WTC11 (cell line): ENCODE data around the gene GRK4. TPM values are rescaled to one million over a fixed set of nuclear protein-coding genes. Genes with fewer than 3 reads are reported as not detected.

Experiments used
- ATAC-seq: fragments of 200-7000 bp; cut with Tn5 transposase; 2 replicates; pipeline ENCODE4 v1.10.0; 2021; ENCODE audit warnings: mild to moderate bottlenecking, moderate library complexity
- CTCF ChIA-PET: fragments of 300-600 bp; sonication (Branson Sonifier 250); formaldehyde crosslinking; loops from one replicate; lab custom pipeline; 2021; ENCODE audit warnings: antibody characterized with exemption; lab: Charles Lee
- POLR2A ChIA-PET: fragments of 350-600 bp; sonication (Branson Sonifier 250); formaldehyde crosslinking; loops from one replicate; lab custom pipeline; 2021; ENCODE audit warnings: antibody characterized with exemption; lab: Charles Lee
- DNase-seq: peaks from one replicate; pipeline ENCODE4 v3.0.0; 2021; ENCODE audit warnings: low spot score
- H3K27ac Mint-ChIP-seq: 2 replicates; pipeline ENCODE4 v1.8.0; 2021; ENCODE audit warnings: mixed read lengths
- H3K27me3 Mint-ChIP-seq: 2 replicates; pipeline ENCODE4 v1.8.0; 2021; ENCODE audit warnings: low read depth, mild to moderate bottlenecking, moderate library complexity, mixed read lengths
- H3K36me3 Mint-ChIP-seq: 2 replicates; pipeline ENCODE4 v1.8.0; 2021; ENCODE audit warnings: mixed read lengths
- H3K4me1 Mint-ChIP-seq: 2 replicates; pipeline ENCODE4 v1.8.0; 2022; ENCODE audit warnings: mixed read lengths
- H3K4me3 Mint-ChIP-seq: 2 replicates; pipeline ENCODE4 v1.8.0; 2021; ENCODE audit warnings: mild to moderate bottlenecking, moderate library complexity, mixed read lengths
- H3K9me3 Mint-ChIP-seq: 2 replicates; pipeline ENCODE4 v1.8.0; 2021; ENCODE audit warnings: mixed read lengths
- CDX4 ChIP-seq: fragments of 250-450 bp; sonication (Bioruptor Pico); IDR thresholded peaks from 2 replicates; pipeline ENCODE4 v1.9.0; 2021; ENCODE audit warnings: moderate library complexity, mild to moderate bottlenecking, inconsistent platforms, borderline replicate concordance
- CREM ChIP-seq: sonication (generic); formaldehyde crosslinking; IDR thresholded peaks from 2 replicates; pipeline ENCODE4 v1.8.1; 2022; ENCODE audit warnings: mild to moderate bottlenecking, missing genetic modification reagents, moderate library complexity
- FOXK1 ChIP-seq: sonication (generic); formaldehyde crosslinking; IDR thresholded peaks from 2 replicates; pipeline ENCODE4 v1.8.0; 2022; ENCODE audit warnings: mild to moderate bottlenecking, moderate library complexity, missing genetic modification reagents
- HMGA2 ChIP-seq: fragments of 250-450 bp; sonication (Bioruptor Pico); IDR thresholded peaks from 2 replicates; pipeline ENCODE4 v1.4.0; 2021; ENCODE audit warnings: mild to moderate bottlenecking, moderate library complexity
- JAZF1 ChIP-seq: fragments of 250-450 bp; sonication (Bioruptor Pico); IDR thresholded peaks from 2 replicates; pipeline ENCODE4 v1.9.0; 2021; ENCODE audit warnings: moderate library complexity, mild to moderate bottlenecking, inconsistent platforms
- JUN ChIP-seq: sonication (generic); formaldehyde crosslinking; IDR thresholded peaks from 2 replicates; pipeline ENCODE4 v1.8.0; 2023; ENCODE audit warnings: mild to moderate bottlenecking, missing genetic modification reagents
- KAT7 ChIP-seq: sonication (generic); formaldehyde crosslinking; IDR thresholded peaks from 2 replicates; pipeline ENCODE4 v1.8.1; 2023; ENCODE audit warnings: missing genetic modification reagents, mild to moderate bottlenecking, borderline replicate concordance
- NFYB ChIP-seq: sonication (generic); formaldehyde crosslinking; conservative IDR thresholded peaks from 2 replicates; pipeline ENCODE4 v1.8.0; 2022; ENCODE audit warnings: low read depth, missing genetic modification reagents
- NR2C2 ChIP-seq: sonication (generic); formaldehyde crosslinking; IDR thresholded peaks from 2 replicates; pipeline ENCODE4 v1.8.0; 2022; ENCODE audit warnings: mild to moderate bottlenecking, missing genetic modification reagents
- RELA ChIP-seq: sonication (generic); formaldehyde crosslinking; IDR thresholded peaks from 2 replicates; pipeline ENCODE4 v1.8.1; 2022; ENCODE audit warnings: missing genetic modification reagents, mild to moderate bottlenecking, borderline replicate concordance
- SMAD4 ChIP-seq: sonication (generic); formaldehyde crosslinking; IDR thresholded peaks from 2 replicates; pipeline ENCODE4 v1.8.0; 2022; ENCODE audit warnings: mild to moderate bottlenecking, missing genetic modification reagents
- TP53 ChIP-seq: sonication (generic); formaldehyde crosslinking; IDR thresholded peaks from 2 replicates; pipeline ENCODE4 v1.8.1; 2023; ENCODE audit warnings: mild to moderate bottlenecking, missing genetic modification reagents
- ZNF416 ChIP-seq: fragments of 250-450 bp; sonication (Bioruptor Pico); IDR thresholded peaks from 2 replicates; pipeline ENCODE4 v1.9.0; 2021; ENCODE audit warnings: mild to moderate bottlenecking, inconsistent platforms
- ZNF425 ChIP-seq: fragments of 250-450 bp; sonication (Bioruptor Pico); conservative IDR thresholded peaks from 2 replicates; pipeline ENCODE4 v1.9.0; 2021; ENCODE audit warnings: mild to moderate bottlenecking
- total RNA-seq: library from RNA; stranded (reverse); gene quantifications from 3 replicates; pipeline ENCODE4 v1.2.3, GENCODE V29; 2021
- TF ChIP-seq, protein P1 (sequence below): sonication (generic); formaldehyde crosslinking; IDR thresholded peaks from 2 replicates; pipeline ENCODE4 v1.8.1; 2022; ENCODE audit warnings: mild to moderate bottlenecking, moderate library complexity, missing genetic modification reagents
- TF ChIP-seq, protein P2 (sequence below): sonication (generic); formaldehyde crosslinking; IDR thresholded peaks from 2 replicates; pipeline ENCODE4 v1.8.1; 2022; ENCODE audit warnings: low read depth, mild to moderate bottlenecking, moderate library complexity, missing genetic modification reagents, borderline replicate concordance
- TF ChIP-seq, protein P3 (sequence below): sonication (generic); formaldehyde crosslinking; IDR thresholded peaks from 2 replicates; pipeline ENCODE4 v1.8.1; 2023; ENCODE audit warnings: mild to moderate bottlenecking, moderate library complexity, missing genetic modification reagents
- TF ChIP-seq, protein P4 (sequence below): fragments of 250-450 bp; sonication (Bioruptor Pico); IDR thresholded peaks from 2 replicates; pipeline ENCODE4 v1.9.0; 2021; ENCODE audit warnings: mild to moderate bottlenecking, borderline replicate concordance

GRK4 gene
- total RNA-seq, 1 experiment from 2014 or later = 1.4 TPM

DNA sequence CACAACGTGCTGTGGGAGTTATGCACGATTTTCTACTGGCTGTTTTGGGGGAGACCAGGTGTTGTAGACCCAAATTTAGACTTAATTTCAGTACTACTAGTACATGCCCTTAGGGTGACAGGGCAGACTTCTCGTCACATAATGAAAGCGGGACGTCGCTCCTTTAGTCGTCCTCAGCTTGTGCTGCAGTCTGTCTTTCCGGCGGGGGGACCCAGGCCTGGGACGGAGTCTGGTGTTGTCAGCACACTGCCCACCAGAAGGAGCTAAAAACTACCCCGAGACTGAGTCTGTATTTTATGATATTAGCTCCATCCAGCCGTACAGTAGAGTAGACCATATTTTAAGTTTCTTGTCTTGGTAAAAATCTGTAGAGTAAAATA, 35.7 kb upstream of the GRK4 start:
- Mint-ChIP-seq H3K4me3 (no peak overlapping the region), H3K9me3 (peaks cover 6% of the 10 kb centered on the region; the same call in 1 of the 2 replicates), H3K27ac (peak overlapping the region; percentile 64), H3K4me1 (peaks cover 17% of the 10 kb centered on the region), H3K36me3 (peaks cover 48% of the 10 kb centered on the region), H3K27me3 (no peaks in the 10 kb centered on the region)
- ChIA-PET CTCF (no interaction called here), POLR2A (interaction anchor here (1.6 kb wide), 1 partner anchor 9 kb away, joined by 3 read pairs; no protein-coding TSS in a partner anchor)
- ATAC-seq (no peak), DNase-seq (no peak)
- TF ChIP-seq NFYB (CRISPR knock-in tag) (no peak), TP53 (no peak), CDX4 (CRISPR knock-in tag) (no peak), SMAD4 (CRISPR knock-in tag) (no peak), JAZF1 (no peak), ZNF425 (CRISPR knock-in tag) (no peak), RELA (no peak), NR2C2 (CRISPR knock-in tag) (no peak), HMGA2 (CRISPR knock-in tag) (no peak), JUN (CRISPR knock-in tag) (no peak), CREM (CRISPR knock-in tag) (no peak), ZNF416 (CRISPR knock-in tag) (no peak), FOXK1 (CRISPR knock-in tag) (no peak), KAT7 (CRISPR knock-in tag) (no peak)
- TF ChIP-seq, protein P1, sequence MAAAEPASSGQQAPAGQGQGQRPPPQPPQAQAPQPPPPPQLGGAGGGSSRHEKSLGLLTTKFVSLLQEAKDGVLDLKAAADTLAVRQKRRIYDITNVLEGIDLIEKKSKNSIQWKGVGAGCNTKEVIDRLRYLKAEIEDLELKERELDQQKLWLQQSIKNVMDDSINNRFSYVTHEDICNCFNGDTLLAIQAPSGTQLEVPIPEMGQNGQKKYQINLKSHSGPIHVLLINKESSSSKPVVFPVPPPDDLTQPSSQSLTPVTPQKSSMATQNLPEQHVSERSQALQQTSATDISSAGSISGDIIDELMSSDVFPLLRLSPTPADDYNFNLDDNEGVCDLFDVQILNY (CRISPR knock-in tag) = no peak
- TF ChIP-seq, protein P2, sequence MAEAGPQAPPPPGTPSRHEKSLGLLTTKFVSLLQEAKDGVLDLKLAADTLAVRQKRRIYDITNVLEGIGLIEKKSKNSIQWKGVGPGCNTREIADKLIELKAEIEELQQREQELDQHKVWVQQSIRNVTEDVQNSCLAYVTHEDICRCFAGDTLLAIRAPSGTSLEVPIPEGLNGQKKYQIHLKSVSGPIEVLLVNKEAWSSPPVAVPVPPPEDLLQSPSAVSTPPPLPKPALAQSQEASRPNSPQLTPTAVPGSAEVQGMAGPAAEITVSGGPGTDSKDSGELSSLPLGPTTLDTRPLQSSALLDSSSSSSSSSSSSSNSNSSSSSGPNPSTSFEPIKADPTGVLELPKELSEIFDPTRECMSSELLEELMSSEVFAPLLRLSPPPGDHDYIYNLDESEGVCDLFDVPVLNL = no peak
- TF ChIP-seq, protein P3, sequence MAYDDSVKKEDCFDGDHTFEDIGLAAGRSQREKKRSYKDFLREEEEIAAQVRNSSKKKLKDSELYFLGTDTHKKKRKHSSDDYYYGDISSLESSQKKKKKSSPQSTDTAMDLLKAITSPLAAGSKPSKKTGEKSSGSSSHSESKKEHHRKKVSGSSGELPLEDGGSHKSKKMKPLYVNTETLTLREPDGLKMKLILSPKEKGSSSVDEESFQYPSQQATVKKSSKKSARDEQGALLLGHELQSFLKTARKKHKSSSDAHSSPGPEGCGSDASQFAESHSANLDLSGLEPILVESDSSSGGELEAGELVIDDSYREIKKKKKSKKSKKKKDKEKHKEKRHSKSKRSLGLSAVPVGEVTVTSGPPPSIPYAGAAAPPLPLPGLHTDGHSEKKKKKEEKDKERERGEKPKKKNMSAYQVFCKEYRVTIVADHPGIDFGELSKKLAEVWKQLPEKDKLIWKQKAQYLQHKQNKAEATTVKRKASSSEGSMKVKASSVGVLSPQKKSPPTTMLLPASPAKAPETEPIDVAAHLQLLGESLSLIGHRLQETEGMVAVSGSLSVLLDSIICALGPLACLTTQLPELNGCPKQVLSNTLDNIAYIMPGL = no peak
- TF ChIP-seq, protein P4, sequence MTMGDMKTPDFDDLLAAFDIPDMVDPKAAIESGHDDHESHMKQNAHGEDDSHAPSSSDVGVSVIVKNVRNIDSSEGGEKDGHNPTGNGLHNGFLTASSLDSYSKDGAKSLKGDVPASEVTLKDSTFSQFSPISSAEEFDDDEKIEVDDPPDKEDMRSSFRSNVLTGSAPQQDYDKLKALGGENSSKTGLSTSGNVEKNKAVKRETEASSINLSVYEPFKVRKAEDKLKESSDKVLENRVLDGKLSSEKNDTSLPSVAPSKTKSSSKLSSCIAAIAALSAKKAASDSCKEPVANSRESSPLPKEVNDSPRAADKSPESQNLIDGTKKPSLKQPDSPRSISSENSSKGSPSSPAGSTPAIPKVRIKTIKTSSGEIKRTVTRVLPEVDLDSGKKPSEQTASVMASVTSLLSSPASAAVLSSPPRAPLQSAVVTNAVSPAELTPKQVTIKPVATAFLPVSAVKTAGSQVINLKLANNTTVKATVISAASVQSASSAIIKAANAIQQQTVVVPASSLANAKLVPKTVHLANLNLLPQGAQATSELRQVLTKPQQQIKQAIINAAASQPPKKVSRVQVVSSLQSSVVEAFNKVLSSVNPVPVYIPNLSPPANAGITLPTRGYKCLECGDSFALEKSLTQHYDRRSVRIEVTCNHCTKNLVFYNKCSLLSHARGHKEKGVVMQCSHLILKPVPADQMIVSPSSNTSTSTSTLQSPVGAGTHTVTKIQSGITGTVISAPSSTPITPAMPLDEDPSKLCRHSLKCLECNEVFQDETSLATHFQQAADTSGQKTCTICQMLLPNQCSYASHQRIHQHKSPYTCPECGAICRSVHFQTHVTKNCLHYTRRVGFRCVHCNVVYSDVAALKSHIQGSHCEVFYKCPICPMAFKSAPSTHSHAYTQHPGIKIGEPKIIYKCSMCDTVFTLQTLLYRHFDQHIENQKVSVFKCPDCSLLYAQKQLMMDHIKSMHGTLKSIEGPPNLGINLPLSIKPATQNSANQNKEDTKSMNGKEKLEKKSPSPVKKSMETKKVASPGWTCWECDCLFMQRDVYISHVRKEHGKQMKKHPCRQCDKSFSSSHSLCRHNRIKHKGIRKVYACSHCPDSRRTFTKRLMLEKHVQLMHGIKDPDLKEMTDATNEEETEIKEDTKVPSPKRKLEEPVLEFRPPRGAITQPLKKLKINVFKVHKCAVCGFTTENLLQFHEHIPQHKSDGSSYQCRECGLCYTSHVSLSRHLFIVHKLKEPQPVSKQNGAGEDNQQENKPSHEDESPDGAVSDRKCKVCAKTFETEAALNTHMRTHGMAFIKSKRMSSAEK (CRISPR knock-in tag) = no peak
